LNCAP (cell line): ENCODE measurements around the gene RBBP6.

ENCODE experiments used
- TF ChIP-seq, protein P1 (sequence below): fragments of 450-650 bp; IDR thresholded peaks from 2 replicates; pipeline ENCODE4 v1.5.1; 2017; ENCODE audit warnings: mild to moderate bottlenecking

The RBBP6 gene

DNA sequence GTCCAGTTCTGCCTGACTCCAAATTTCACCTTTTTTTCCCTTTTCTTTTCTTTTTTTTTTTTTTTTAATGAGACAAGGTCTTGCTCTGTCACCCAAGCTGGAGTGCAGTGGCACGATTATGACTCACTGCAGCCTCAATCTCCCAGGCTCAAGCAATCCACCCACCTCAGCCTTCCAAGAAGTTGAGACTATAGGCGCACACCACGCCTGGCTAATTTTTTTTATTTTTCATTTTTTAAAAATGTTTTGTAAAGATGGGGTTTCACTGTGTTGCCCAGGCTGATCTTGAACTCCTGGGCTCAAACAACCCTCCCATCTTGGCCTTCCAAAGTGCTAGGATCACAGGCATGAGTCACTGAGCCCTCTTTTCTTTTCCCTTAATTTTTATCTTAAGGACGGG, 33.4 kb upstream of the RBBP6 start:
- TF ChIP-seq, protein P1, sequence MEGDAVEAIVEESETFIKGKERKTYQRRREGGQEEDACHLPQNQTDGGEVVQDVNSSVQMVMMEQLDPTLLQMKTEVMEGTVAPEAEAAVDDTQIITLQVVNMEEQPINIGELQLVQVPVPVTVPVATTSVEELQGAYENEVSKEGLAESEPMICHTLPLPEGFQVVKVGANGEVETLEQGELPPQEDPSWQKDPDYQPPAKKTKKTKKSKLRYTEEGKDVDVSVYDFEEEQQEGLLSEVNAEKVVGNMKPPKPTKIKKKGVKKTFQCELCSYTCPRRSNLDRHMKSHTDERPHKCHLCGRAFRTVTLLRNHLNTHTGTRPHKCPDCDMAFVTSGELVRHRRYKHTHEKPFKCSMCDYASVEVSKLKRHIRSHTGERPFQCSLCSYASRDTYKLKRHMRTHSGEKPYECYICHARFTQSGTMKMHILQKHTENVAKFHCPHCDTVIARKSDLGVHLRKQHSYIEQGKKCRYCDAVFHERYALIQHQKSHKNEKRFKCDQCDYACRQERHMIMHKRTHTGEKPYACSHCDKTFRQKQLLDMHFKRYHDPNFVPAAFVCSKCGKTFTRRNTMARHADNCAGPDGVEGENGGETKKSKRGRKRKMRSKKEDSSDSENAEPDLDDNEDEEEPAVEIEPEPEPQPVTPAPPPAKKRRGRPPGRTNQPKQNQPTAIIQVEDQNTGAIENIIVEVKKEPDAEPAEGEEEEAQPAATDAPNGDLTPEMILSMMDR, result no peak

DNA sequence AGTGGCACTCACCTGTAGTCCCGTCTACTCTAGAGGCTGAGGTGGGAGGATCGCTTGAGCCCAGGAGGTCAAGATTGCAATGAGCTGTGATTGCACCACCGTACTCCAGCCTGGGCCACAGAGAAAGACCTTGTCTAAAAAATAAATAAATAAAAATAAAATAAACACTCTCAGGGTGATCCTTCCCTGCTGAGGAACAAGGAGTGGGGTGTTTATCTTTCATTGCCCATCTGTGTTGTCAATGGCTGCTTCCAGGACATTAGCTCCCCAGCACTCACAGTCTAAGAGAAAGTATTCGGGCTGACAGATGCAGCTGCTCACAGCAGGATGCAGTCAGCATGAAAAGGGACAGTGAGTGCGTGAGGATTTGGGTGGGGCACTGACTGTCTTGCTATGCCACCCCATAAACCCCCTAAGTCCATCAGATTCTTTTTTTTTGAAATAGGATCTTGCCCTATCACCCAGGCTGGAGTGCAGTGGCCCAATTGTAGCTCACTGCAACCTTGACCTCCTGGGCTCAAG, 31.3 kb upstream of the RBBP6 start:
- TF ChIP-seq, protein P1, result no peak

DNA sequence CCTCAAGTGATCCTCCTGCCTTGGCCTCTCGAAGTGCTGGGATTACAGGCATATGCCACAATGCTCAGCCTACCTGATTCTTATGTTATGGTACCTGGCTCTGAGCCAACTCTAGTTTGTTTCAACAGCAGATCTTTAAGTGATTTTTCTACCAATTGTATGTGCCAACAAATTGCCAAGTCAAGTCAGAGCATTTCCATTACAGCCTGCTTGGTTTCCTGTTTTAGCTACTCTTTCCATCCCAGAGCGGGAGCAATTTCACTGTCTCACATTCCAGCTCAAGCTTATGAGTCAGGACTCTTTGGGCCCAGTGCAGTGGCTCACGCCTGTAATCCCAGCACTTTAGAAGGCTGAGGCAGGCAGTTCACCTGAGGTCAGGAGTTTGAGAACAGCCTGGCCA, 30.8 kb upstream of the RBBP6 start:
- TF ChIP-seq, protein P1, result no peak

DNA sequence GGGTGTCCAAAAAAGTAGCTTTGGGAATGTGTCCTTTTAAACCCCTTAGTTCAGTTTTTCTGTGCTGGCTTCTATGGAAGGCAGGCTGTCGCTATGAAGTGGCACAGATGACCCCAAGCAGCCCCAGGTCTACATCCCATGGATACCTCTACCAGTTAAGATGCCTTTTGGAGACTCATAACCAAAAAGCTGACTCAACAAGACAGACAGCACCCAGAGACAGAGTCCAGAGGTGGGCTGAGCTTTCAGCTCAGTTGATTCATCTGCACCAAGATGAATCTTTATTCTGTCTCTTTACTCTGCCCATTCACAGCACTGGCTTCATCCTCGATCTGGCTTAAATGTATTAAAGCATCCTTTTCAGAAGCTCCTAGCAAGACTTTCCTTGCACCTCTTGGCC, 29.8 kb upstream of the RBBP6 start:
- TF ChIP-seq, protein P1, result no peak

DNA sequence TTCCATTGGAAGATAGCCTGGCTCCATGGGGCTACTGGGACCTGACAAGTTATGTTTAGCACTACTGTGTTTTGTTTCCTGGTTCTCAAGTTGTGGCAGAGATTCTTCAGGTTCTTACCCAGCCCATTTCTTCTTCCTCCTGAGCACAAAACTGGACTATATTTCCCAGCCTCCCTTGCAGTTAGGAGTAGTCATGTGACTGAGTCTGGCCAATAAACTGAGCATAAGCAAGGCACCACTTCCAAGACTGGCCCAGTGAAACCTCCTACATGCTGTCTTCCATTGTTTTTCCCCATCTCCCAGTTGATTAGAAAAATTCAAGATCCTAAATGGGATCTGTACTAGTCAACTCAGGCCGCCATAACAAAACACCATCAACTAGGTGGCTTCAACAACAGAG, 28.2 kb upstream of the RBBP6 start:
- TF ChIP-seq, protein P1, result no peak

DNA sequence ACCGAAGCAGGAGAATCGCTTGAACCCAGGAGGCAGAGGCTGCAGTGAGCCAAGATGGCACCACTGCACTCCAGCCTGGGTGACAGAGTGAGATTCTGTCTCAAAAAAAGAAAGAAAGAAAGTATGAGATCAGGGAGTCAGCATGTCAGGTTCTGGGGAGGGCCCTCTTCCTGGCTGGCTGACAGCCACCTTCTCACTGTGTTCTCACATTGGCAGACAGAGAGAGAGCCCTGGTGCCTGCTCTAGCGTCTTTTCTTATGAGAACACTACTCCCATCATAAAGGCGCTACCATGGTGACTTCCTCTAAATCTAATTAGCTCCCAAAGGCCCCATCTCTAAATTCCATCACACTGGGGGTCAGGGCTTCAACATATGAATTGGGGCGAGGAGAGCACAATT, 27.6 kb upstream of the RBBP6 start:
- TF ChIP-seq, protein P1, result no peak

DNA sequence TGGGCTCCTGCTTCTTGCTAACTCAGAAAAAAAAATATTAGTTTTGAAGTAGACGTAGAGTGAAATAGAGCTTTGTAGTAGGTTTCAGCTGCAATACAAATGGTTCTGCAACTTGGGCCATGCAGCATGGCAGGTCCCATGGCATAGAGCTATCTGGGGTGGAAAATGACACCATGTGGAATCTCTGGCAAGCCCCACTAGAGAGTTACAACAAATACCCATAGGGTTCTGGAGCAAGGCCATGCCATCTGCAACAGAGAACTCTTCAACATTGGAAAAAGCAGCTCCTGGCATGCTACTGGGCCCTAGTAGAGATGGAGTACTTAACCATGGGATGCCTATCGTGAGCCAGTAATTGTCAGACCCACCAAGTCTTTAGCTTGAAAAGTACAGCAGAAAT, 25.3 kb upstream of the RBBP6 start:
- TF ChIP-seq, protein P1, result no peak

DNA sequence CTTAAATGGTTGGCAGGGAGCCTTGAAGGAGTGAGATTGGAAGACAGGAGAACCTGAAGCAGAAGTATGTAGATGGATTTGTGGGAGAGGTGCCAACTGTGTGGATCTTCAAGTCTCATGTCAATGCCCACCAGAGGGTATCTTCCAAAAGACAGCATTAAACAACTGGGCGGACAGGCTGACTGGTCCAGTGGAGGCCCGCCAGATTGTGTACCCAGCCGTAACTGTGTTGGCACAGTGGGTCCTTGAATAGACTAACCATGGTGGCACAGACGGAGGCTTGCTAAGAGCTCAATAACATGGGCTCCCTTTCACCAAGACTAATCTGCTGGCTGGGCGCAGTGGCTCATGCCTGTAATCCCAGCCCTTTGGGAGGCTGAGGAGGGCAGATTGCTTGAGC, 24.2 kb upstream of the RBBP6 start:
- TF ChIP-seq, protein P1, result no peak
